Central memory CD8-positive, alpha-beta T cell (primary cell): ENCODE measurements around the gene MALL.
"Not testable (repeated sequence)": the region's sequence is repeated elsewhere in the genome, so short reads cannot be mapped to it uniquely, and the experiment has no call there.

Experiments used
- ATAC-seq: fragments of 150-1000 bp; cut with Tn5 transposase; replicated peaks from 2 replicates; pipeline ENCODE4 v1.10.0; 2022; ENCODE audit warnings: mild to moderate bottlenecking, moderate FRiP score, moderate number of reproducible peaks; ENCODE audit not compliant: poor library complexity, severe bottlenecking; ENCODE audit errors: extremely low read depth
- DNase-seq, 2 donors: peaks; one replicate each; pipeline ENCODE4 v3.0.0; 2021; ENCODE audit warnings: low spot score in 2 of 2
- H3K27ac Mint-ChIP-seq: one replicate; pipeline ENCODE4 v1.8.0; 2022; ENCODE audit warnings: low read depth, mild to moderate bottlenecking, moderate library complexity, mixed read lengths
- H3K27me3 Mint-ChIP-seq: one replicate; pipeline ENCODE4 v1.8.0; 2022; ENCODE audit warnings: mixed read lengths
- H3K36me3 Mint-ChIP-seq: one replicate; pipeline ENCODE4 v1.8.0; 2022; ENCODE audit warnings: mild to moderate bottlenecking, moderate library complexity, mixed read lengths; ENCODE audit not compliant: insufficient read depth
- H3K4me1 Mint-ChIP-seq: one replicate; pipeline ENCODE4 v1.8.0; 2022; ENCODE audit warnings: mixed read lengths
- H3K4me3 Mint-ChIP-seq: one replicate; pipeline ENCODE4 v1.8.0; 2022; ENCODE audit warnings: mild to moderate bottlenecking, moderate library complexity, mixed read lengths
- H3K9me3 Mint-ChIP-seq: one replicate; pipeline ENCODE4 v1.8.0; 2022; ENCODE audit warnings: mixed read lengths

Gene MALL

GRCh38 chr2:110113961-110114591, 1.5 kb downstream of the MALL start:
- Mint-ChIP-seq H3K27me3 (peaks cover 84% of the 10 kb centered on the region), H3K36me3 (no peaks in the 10 kb centered on the region), H3K4me3 (no peak overlapping the region), H3K27ac (no peak overlapping the region), H3K4me1 (no peaks in the 10 kb centered on the region), H3K9me3 (no peaks in the 10 kb centered on the region)
- ATAC-seq (no peak), DNase-seq (no peak)

GRCh38 chr2:110108291-110108690, 7.3 kb downstream of the MALL start:
- ATAC-seq, H3K4me1 Mint-ChIP-seq, H3K27ac Mint-ChIP-seq, H3K4me3 Mint-ChIP-seq, H3K36me3 Mint-ChIP-seq, H3K9me3 Mint-ChIP-seq, DNase-seq: not testable (repeated sequence)
- H3K27me3 Mint-ChIP-seq = peaks cover 100% of the 10 kb centered on the region

GRCh38 chr2:110107092-110108079, 8.2 kb downstream of the MALL start:
- DNase-seq (no peak), ATAC-seq (no peak)
- Mint-ChIP-seq H3K27me3 (peaks cover 100% of the 10 kb centered on the region), H3K9me3 (no peaks in the 10 kb centered on the region), H3K36me3 (peaks cover 1% of the 10 kb centered on the region), H3K27ac (no peak overlapping the region), H3K4me1 (no peaks in the 10 kb centered on the region), H3K4me3 (no peak overlapping the region)

- ATAC-seq (no peak), DNase-seq (no peak)
- Mint-ChIP-seq H3K27ac (no peak overlapping the region), H3K4me1 (no peaks in the 10 kb centered on the region), H3K9me3 (no peaks in the 10 kb centered on the region), H3K36me3 (peaks cover 1% of the 10 kb centered on the region), H3K4me3 (no peak overlapping the region), H3K27me3 (peaks cover 100% of the 10 kb centered on the region)
Measured at GRCh38 chr2:110106642-110107041, 9.0 kb downstream of the MALL start.

- no peak for DNase-seq
- Mint-ChIP-seq H3K27ac (no peak overlapping the region), H3K36me3 (peaks cover 1% of the 10 kb centered on the region), H3K9me3 (no peaks in the 10 kb centered on the region), H3K27me3 (peaks cover 94% of the 10 kb centered on the region), H3K4me3 (no peak overlapping the region), H3K4me1 (no peaks in the 10 kb centered on the region)
- ATAC-seq = no peak
Measured at GRCh38 chr2:110105608-110106467, 9.8 kb downstream of the MALL start.

GRCh38 chr2:110105183-110105582, 10.4 kb downstream of the MALL start:
- H3K36me3 Mint-ChIP-seq = peaks cover 1% of the 10 kb centered on the region
- ATAC-seq (no peak), DNase-seq (no peak)
- H3K4me3 Mint-ChIP-seq = no peak overlapping the region
- H3K27ac Mint-ChIP-seq = no peak overlapping the region
- H3K4me1 Mint-ChIP-seq = no peaks in the 10 kb centered on the region
- H3K27me3 Mint-ChIP-seq = peaks cover 87% of the 10 kb centered on the region
- H3K9me3 Mint-ChIP-seq = no peaks in the 10 kb centered on the region

- H3K9me3 Mint-ChIP-seq = no peaks in the 10 kb centered on the region
- no peak overlapping the region for H3K4me3 Mint-ChIP-seq
- peaks cover 78% of the 10 kb centered on the region for H3K27me3 Mint-ChIP-seq
- H3K36me3 Mint-ChIP-seq = peaks cover 1% of the 10 kb centered on the region
- H3K4me1 Mint-ChIP-seq = no peaks in the 10 kb centered on the region
- H3K27ac Mint-ChIP-seq = no peak overlapping the region
- DNase-seq = no peak
- ATAC-seq = no peak
Measured at GRCh38 chr2:110104025-110104771, 11.4 kb downstream of the MALL start.

GRCh38 chr2:110103061-110103961, 12.3 kb downstream of the MALL start:
- H3K4me1 Mint-ChIP-seq = no peaks in the 10 kb centered on the region
- peaks cover 1% of the 10 kb centered on the region for H3K36me3 Mint-ChIP-seq
- no peak overlapping the region for H3K4me3 Mint-ChIP-seq
- no peak overlapping the region for H3K27ac Mint-ChIP-seq
- ATAC-seq (no peak), DNase-seq (no peak)
- H3K9me3 Mint-ChIP-seq = no peaks in the 10 kb centered on the region
- peaks cover 69% of the 10 kb centered on the region for H3K27me3 Mint-ChIP-seq

GRCh38 chr2:110101901-110102803, 13.5 kb downstream of the MALL start:
- Mint-ChIP-seq H3K4me3 (no peak overlapping the region), H3K27ac (no peak overlapping the region), H3K4me1 (no peaks in the 10 kb centered on the region), H3K9me3 (no peaks in the 10 kb centered on the region), H3K36me3 (peaks cover 1% of the 10 kb centered on the region), H3K27me3 (peaks cover 57% of the 10 kb centered on the region)
- no peak for ATAC-seq
- no peak for DNase-seq

GRCh38 chr2:110101280-110101844, 14.3 kb downstream of the MALL start:
- H3K36me3 Mint-ChIP-seq = peaks cover 1% of the 10 kb centered on the region
- no peaks in the 10 kb centered on the region for H3K9me3 Mint-ChIP-seq
- ATAC-seq (no peak), DNase-seq (no peak)
- no peak overlapping the region for H3K27ac Mint-ChIP-seq
- H3K4me3 Mint-ChIP-seq = no peak overlapping the region
- H3K4me1 Mint-ChIP-seq = no peaks in the 10 kb centered on the region
- peaks cover 49% of the 10 kb centered on the region for H3K27me3 Mint-ChIP-seq
